GM19240 (cell line): ENCODE results near the gene ZYG11B.
"Not testable (repeated sequence)": the region's sequence is repeated elsewhere in the genome, so short reads cannot be mapped to it uniquely, and the experiment has no call there.

Source experiments
- DNase-seq: peaks from one replicate; pipeline ENCODE4 v3.0.0; 2011; ENCODE audit warnings: low spot score; ENCODE audit not compliant: insufficient read length

Gene ZYG11B

GRCh38 chr1:52842643-52843310 is 116.5 kb downstream of the ZYG11B start, which contains the start of gene ZYG11A:
ZYG11A (plus strand) TSS chr1:52842760; CDS start chr1:52842884, 124 bp downstream.
- peak; percentile 65 for DNase-seq

DNA sequence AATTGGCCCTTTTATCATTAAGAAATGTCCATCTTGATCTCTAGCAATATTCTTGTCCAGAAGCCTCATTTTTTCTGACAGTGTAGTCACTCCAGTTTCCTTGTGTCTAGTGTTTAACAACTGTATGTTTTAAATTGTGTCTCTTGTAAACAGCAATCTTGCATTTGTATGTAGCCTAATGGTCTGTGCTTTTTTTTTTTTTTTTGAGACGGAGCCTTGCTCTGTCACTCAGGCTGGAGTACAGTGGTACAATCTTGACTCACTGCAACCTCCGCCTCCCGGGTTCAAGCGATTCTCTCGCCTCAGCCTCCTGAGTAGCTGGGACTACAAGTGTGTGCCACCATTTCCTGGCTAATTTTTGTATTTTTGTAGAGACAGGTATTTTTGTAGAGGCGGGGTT is 118.9 kb downstream of the ZYG11B start:
- not testable (repeated sequence) for DNase-seq

DNA sequence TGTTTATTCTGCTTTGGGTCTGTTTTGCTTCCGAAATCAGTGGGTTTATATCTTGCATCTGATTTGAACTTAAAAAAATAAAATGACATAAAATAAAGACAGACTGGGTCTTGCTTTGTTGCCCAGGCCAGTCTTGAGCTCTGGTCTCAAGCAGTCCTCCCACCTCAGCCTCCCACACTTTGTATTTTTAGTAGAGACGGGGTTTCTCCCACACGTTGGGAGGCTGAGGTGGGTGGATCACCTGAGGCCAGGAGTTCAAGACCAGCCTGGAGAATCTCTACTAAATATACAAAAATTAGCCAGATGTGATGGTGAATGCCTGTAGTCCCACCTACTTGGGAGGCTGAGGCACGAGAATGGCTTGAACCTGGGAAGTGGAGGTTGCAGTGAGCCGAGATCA is 122.2 kb downstream of the ZYG11B start:
- no peak for DNase-seq

GRCh38 chr1:52850951-52851350 is 124.7 kb downstream of the ZYG11B start:
- no peak for DNase-seq

- no peak for DNase-seq
Measured at GRCh38 chr1:52852854-52853253, 126.6 kb downstream of the ZYG11B start.

DNA sequence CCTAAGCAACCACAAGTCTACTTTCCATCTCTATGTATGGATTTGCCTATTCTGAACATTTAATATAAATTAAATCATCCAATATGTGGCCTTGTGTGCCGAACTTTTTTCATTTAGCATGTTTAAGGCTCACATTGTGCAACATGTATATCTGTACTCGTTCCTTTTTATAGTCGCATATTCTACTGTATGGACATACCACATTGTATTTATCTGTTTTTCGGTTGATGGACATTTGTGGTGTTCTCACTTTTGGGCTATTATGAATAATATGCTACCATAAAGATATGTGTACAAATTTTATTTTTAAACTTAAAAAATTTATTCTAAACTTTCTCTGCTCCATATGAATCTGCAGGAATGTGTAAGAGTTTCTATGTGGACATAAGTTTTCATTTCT is 129.3 kb downstream of the ZYG11B start:
- no peak for DNase-seq

DNA sequence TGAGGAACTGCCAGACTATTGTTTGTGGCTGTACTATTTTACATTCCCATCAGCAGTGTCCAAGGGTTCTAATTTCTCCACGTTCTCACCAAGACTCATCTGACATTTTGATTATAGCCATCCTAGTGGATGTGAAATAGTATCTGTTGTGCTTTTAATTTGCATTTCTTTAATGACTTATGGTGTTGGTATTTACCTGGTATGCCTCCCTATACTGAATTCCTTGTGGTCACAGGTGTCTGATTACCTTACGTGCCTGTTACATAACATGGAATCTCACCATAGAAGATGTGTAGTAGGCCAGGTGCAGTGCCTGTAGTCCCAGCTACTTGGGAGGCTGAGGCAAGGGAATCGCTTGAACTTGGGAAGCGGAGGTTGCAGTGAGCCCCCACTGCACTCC is 129.8 kb downstream of the ZYG11B start:
- DNase-seq, result no peak

GRCh38 chr1:52857443-52857842 is 131.2 kb downstream of the ZYG11B start:
- DNase-seq, result no peak

DNA sequence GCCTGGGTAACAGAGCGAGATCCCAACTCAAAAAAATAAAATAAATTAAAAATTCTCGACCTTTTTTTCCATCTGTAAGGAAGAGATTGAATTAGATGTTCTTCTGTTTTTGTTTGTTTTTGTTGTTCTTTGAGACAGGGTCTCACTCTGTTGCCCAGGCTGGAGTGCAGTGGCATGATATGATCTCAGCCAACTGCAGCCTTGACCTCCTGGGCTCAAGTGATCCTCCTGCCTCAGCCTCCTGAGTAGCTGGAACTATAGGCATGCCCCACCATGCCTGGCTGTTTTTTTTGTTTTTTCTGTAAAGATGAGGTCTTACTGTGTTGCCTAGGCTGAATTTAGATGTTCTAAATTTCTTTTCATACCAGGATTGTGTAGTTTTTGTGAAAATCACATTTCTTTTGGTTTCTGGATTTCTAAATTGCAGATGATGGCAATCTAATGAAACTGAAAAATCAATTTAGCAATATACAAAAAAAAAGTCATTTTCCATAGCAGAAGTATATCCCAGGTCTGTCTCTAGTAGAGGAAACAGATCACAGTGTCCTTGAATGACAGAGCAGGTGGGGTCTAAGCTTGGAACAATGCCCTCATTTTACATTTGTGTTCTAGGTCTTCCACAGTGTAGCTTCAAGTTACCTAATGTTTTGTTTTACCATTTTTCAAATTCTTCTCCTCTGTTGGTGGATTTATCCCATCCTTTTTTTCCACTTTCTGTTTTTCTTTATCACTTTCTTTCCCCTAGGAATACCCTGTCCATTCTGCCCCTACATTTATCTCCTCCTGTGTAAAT is 136.6 kb downstream of the ZYG11B start:
- no peak for DNase-seq

- DNase-seq, result peak; percentile 33
Measured at GRCh38 chr1:52867087-52867863, 141.0 kb downstream of the ZYG11B start.

- DNase-seq, result not testable (repeated sequence)
Measured at GRCh38 chr1:52869727-52870126, 143.5 kb downstream of the ZYG11B start.

- no peak for DNase-seq
Measured at GRCh38 chr1:52876843-52877242, 150.6 kb downstream of the ZYG11B start.
